SKM-1 (cell line): Measurements from ENCODE around the gene TMEM182.

Source experiments
- DNase-seq: peaks from one replicate; lab custom pipeline; 2025; ENCODE audit not compliant: unreplicated experiment; lab: John Stamatoyannopoulos, UW

Gene TMEM182

GRCh38 chr2:102798181-102798580 lies 36.4 kb downstream of the TMEM182 start:
- DNase-seq, result no peak

GRCh38 chr2:102801098-102801718 lies 39.4 kb downstream of the TMEM182 start:
- DNase-seq, result no peak

GRCh38 chr2:102801858-102802699 lies 40.2 kb downstream of the TMEM182 start:
- DNase-seq, result no peak

GRCh38 chr2:102803041-102803896 lies 41.4 kb downstream of the TMEM182 start:
- DNase-seq, result no peak

GRCh38 chr2:102803897-102804217 lies 42.0 kb downstream of the TMEM182 start:
- DNase-seq, result no peak

- DNase-seq, result peak; percentile 25
Measured at GRCh38 chr2:102806250-102806837, 44.5 kb downstream of the TMEM182 start.

- DNase-seq, result no peak
Measured at GRCh38 chr2:102809291-102810189, 47.7 kb downstream of the TMEM182 start.

GRCh38 chr2:102815285-102815684 lies 53.5 kb downstream of the TMEM182 start:
- no peak for DNase-seq

GRCh38 chr2:102826904-102827303 lies 65.1 kb downstream of the TMEM182 start:
- DNase-seq, result no peak

- no peak for DNase-seq
Measured at GRCh38 chr2:102832789-102833188, 71.0 kb downstream of the TMEM182 start.

- DNase-seq, result no peak
Measured at GRCh38 chr2:102834523-102835273, 72.9 kb downstream of the TMEM182 start.

GRCh38 chr2:102837626-102838198 lies 75.9 kb downstream of the TMEM182 start:
- no peak for DNase-seq

- peak; percentile 37 for DNase-seq
Measured at GRCh38 chr2:102839668-102840388, 78.0 kb downstream of the TMEM182 start.

- peak; percentile 15 for DNase-seq
Measured at GRCh38 chr2:102841107-102841840, 79.4 kb downstream of the TMEM182 start.

GRCh38 chr2:102843764-102844443 lies 82.1 kb downstream of the TMEM182 start:
- no peak for DNase-seq

GRCh38 chr2:102844911-102845310 lies 83.1 kb downstream of the TMEM182 start:
- DNase-seq, result no peak

- peak; percentile 58 for DNase-seq
Measured at GRCh38 chr2:102848366-102848839, 86.6 kb downstream of the TMEM182 start.
